NCI-H2227 (cell line): ENCODE measurements around the gene GPER1.

ENCODE experiments used
- DNase-seq: peaks from one replicate; lab custom pipeline; 2025; ENCODE audit not compliant: unreplicated experiment; lab: John Stamatoyannopoulos, UW

Gene GPER1

DNA sequence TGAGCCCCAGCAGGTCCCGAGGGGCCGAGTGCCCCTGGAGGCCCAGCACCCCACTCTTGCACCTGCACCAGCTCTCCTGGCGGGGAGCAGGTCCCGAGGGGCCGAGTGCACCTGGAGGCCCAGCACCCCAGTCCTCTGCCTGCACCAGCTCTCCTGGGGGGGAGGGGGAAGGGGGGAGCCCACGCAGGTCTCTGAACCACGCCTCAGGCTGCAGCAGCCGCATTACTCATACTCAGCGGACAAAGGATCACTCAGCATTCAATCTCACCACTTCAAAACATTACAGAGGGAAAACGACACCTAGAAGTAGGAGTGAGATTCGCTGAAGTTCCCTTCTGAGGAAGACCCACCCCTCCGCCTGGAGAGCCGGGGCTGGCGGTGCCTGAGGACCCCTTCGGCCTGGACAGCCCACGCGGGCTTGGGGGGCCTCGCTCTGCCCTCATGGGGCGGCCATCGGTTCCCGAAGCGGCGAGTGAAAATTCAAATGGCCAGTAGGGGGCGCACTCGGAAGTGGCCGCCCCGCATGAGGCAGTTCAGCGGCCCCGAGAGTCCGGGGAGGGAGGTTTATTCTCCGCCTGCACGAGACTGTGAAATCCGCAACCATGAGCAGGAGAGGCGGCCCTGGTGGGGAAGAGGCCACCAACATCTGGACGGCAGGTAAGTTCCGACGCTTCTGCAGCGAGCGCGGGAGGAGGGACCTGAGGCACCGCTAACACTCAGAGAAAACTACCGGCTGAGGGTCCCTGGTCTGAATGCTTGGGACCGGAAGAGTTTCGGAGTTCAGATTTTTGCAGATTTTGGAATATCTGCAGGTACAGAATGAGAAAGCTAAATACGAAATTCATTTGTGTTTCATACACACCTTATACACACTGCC is 1.1 kb upstream of the GPER1 start:
- peak; percentile 77 for DNase-seq

DNA sequence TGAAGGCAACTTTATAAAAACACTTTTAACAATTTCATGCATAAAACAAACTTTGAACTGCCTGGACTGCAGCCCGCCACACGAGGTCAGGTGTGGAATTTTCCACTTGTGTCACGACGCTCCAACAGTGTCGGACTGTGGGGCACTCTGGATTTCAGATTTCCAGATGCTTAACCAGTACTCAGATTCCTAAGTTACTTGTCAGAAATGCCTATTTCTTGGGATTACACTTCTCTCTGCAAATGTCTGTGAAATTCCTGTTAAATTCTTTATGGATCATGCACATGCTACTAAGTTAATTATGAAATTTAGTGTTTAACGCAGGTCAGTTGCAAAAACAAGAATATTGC is 473 bp upstream of the GPER1 start:
- DNase-seq, result no peak

DNA sequence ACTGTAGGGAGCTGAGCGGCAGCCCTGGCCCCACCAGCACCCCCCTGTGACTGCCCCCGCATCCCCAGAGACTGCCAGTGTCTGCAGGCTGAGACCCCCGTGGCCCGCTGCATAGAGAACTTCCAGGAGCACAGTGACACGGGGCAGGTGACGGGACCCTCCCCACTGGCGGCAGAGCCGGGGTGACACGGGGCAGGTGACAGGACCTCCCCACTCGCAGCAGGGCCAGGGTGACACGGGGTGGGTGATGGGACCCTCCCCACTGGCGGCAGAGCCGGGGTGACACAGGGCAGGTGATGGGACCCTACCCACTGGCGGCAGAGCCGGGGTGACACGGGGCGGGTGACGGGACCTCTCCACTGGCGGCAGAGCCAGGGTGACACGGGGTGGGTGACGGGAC is 2.3 kb downstream of the GPER1 start:
- DNase-seq, result no peak

DNA sequence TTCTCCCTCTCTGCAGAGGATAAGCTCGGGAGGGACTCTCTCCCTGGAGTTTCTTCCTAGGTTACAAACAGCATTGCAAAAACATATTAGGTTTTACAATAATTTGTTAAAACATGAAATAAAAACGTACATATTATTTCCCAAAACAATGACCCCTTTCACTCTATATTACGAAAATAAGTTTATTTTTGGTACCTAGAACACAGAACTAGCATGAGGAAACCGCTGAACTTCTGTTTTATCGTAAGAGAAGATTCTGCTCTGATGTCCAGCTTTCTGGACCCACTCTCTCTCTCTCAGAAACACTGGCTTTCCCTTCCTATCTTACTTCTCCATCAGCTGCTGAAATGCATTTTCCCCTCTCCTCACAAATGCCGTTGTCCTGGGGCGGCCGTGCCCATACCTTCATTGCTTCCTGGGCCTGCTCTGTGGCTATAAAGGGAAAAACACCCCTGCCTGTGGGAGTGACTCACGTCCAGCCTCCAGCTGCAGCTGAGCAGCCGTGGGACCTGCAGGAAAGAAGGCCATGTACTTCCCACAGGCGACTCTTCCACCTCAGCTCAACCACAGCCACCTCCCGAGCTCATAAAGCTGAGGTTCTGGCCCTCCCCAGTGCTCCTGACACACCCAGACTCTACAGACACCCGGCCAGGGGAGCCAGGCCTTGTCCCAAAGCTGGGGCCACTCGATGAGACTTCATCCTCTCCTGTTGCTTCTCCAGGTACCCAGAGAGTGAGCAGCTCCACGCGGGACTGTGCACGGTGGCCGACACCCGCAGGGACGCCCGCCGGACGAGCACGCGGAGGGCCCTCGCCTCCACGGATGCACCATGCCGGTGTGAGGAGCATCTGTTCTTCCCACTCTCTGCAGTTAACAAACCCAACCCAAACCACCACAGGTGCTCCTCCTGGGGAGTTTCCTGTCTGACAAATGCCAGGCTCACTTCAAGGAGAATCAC is 3.1 kb downstream of the GPER1 start:
- DNase-seq, result no peak

DNA sequence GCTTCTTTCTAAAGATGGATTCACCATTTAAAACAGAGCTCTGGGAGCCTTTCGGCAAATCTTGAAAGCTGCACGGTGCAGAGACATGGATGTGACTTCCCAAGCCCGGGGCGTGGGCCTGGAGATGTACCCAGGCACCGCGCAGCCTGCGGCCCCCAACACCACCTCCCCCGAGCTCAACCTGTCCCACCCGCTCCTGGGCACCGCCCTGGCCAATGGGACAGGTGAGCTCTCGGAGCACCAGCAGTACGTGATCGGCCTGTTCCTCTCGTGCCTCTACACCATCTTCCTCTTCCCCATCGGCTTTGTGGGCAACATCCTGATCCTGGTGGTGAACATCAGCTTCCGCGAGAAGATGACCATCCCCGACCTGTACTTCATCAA is 3.7 kb downstream of the GPER1 start:
- no peak for DNase-seq

DNA sequence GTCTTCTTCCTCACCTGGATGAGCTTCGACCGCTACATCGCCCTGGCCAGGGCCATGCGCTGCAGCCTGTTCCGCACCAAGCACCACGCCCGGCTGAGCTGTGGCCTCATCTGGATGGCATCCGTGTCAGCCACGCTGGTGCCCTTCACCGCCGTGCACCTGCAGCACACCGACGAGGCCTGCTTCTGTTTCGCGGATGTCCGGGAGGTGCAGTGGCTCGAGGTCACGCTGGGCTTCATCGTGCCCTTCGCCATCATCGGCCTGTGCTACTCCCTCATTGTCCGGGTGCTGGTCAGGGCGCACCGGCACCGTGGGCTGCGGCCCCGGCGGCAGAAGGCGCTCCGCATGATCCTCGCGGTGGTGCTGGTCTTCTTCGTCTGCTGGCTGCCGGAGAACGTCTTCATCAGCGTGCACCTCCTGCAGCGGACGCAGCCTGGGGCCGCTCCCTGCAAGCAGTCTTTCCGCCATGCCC is 4.3 kb downstream of the GPER1 start:
- DNase-seq, result no peak

DNA sequence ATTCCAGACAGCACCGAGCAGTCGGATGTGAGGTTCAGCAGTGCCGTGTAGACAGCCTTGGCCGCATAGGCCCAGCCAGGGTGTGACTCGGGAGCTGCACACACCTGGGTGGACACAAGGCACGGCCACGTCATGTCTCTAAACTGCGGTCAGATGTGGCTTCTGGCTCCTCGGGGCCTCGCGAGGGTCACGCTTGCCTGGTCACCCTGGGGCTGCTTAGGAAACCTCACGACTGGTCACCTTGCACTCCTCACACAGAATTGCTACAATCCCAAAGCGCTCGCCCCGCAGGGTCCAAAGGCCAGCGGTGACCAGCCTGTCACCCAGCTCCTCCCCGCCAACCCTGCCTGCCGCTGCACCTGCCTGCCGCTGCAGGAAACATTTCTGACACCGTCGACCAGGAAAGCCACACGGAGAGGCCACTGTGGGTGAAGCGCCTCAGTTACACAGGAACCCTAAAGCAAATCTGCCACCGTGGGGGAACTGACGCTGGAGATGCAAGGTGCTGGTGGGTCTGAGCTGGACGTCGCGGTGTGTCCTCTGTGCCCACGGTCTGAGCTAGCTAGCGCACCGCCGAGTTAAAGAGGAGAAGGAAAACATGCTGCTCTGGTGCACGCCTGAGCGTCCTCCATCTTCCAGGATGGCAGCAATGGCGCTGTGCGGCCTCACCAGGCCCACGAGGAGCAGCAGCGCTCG is 5.0 kb downstream of the GPER1 start:
- DNase-seq, result no peak

DNA sequence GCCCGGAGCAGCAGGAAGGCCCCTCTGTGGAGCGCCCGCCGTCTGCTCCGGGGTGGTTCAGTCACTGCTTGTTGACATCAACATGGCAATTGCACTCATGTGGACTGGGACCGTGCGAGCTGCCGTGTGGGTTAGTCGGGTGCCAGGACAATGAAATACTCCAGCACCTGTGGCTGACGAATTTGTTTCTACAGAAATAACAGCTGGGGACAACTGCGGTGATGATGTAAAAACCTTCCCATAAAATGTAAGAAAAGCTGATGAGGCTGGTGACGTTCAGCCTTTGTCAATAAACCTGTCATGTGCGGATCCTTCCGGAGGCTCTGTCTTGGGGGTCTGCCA is 5.6 kb downstream of the GPER1 start:
- no peak for DNase-seq

DNA sequence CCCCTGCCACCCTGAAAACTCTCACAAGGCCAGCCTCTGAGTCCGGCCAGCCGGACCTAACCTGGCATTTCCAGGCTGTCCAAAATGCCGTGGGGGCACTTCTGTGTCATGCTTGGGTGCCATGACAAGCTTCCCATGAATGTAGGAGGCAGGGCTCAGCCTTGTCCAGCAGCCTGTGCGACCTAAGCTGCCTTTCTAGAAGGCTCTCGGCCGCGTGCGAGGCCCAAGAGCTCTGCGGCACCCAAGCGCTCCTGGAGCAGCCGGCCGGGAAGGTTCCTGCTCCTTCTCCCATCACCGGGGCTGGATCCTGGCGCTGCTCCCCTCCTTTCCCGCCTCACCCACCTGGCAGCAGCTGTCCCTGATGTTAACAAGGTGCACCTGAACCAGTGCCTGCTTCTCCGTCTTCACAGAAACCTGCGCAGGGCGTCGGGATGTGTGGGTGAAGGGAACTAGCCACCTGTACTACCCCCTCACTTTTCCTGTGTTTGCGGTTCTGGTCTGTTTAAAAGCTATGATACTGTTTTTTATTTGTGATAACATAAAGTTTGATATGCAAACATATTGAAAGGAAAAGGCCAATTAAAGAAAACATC is 6.1 kb downstream of the GPER1 start:
- DNase-seq, result no peak

DNA sequence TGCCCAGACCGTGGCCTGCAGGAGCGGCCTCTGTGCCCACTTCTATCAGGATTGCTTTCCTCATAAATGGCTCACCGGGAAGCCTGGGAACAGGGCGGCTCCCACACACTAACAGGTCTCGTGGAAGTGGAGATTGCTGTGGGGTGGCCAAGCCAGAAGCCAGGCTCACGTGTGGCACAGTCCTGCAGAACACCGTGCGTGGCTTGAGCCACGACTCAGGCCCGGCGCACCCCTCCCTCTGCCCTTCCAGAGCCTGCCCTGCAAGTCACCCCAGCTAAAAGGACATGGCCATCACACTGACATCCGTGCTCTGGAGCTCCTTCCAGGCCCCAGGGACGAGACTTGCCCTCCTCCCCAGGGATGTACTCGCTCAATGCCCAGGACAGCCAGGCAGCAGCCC is 7.0 kb downstream of the GPER1 start:
- DNase-seq, result no peak

DNA sequence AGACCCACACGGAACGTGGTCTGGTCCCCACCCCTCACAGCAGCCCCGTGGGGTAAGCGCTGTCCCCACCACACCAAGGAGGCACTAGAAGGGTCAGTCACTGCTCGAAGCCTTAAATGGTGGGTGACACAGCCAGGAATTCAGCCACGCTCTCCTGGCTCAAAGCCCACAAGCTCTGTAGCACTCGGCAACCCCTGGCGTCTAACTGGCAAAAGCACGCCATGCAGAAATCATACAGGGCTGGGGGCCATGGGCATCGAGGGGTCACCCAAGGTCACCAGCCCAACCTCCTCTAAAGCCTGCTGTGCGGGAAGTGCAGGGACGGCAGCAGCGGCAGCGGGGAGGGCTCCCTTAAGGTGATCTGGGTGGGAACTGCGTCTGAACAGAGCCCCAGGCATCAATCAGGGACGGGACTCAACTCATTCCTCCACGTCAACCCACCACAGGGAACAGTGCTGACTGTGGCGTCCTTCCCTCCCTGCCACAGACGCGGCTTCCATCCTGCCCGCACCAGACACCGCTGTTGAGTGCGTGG is 7.8 kb downstream of the GPER1 start:
- peak; percentile 33 for DNase-seq

DNA sequence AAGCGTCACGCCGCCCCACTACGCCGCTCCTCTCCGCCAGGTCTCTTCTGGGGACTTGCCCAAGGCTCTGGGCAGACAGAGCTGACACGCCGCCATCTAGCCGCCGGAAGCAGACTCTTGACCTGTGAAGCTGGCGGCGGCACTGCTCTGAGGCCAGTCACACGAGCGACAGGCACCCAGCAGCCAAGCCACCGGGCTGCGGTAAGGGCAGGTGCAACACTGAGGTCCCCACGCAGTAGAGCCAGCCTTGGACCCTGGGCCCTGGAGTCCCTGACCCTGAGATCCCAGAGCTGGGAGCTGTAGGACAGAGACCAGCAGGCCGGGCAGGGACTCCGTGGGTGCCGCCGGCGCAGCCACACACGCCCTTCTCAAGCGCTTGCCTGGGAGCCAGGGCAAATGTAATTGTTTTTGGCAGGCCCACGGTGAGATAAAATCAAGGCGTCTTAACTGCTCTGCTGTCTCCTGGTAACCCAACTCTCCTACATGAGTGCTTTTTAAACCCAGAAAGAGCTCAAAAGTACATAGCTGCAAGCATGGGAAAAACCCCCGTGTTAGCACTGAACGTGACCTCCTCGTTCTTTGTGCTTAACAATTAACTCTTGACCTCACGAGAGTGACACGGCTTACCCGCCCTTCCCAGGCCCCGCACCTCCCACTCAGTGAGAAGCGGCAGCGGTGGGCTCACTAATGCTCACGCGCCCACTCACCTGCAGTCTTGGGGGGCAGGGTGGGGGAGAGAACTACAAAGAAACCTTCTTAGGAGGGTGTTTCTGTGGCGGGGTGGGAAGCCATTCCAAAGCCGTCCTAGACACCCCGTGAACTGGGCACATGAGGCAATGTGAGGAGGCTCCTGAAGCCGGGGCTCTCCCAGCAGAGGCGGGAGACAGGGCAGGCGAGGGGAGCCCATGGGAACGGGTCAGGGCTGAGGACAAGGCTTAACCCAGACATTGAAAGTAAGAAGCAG is 8.5 kb downstream of the GPER1 start:
- peak; percentile 14 for DNase-seq

DNA sequence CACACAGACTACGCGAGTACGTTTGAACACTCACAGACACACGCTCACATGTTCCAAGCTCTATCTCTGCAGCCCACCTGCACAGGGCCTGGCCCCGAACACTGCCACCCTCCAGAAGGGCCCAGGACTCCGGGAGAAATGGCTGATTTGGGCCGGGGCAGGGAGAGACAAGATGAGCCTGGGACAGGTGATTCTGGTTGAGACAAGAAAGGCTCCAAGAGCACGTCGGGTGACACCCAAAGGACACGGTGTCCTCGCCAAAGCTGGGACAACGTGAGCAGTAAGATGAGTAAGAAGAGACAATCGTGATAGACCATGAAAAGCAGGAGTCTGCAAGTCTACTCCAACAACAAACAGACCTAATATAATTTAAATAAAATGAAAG is 9.2 kb downstream of the GPER1 start:
- DNase-seq, result no peak

DNA sequence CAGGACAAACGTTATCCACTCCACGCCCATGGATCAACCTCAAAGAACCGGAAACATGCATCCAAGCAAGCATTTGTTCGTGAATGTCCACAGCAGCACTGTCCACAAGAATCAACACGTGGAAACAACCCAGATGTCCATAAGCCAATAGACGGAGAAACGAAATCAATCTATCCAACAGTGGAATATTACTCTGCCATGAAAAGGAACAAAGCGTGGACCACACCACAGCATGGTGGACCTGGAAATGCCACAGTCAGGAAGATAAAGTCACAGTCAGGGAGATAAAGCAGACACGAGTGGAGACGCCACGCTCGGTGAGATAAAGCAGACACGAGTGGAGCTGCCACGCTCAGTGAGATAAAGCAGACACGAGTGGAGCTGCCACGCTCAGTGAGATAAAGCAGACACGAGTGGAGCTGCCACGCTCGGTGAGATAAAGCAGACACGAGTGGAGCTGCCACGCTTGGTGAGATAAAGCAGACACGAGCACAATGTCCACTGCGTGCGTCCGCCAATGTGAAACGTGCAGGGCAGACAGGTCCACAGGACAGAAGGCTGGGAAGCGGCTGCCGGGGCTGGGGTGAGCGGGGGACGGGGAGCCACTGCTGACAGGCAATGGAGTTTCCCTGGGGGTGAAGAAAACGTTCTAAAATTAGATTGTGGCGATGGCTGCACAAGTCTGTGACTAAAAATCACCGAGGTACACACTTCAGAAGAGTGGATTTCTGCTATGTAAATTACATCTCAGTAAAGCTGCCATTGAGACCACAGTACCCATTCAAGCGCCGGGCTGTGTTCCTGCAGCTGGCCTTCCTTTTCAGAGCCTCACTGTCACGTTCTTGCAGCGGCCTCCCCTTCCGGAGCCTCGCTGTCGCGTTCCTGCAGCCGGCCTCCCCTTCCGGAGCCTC is 10.6 kb downstream of the GPER1 start:
- no peak for DNase-seq

DNA sequence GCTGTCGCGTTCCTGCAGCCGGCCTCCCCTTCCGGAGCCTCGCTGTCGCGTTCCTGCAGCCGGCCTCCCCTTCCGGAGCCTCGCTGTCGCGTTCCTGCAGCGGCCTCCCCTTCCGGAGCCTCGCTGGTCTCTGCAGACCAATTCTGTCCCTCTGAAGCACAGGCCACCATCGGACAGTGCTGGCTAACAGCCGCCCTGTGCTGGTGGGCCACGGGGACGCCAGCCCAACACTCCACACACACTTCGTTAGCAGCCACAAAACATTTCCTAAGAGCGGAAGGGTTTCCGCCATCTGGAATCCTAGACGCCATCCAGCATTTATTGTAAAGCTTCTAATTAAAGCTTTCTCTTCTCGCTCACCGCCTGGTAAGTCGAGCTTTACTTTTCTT is 11.2 kb downstream of the GPER1 start:
- DNase-seq, result no peak

DNA sequence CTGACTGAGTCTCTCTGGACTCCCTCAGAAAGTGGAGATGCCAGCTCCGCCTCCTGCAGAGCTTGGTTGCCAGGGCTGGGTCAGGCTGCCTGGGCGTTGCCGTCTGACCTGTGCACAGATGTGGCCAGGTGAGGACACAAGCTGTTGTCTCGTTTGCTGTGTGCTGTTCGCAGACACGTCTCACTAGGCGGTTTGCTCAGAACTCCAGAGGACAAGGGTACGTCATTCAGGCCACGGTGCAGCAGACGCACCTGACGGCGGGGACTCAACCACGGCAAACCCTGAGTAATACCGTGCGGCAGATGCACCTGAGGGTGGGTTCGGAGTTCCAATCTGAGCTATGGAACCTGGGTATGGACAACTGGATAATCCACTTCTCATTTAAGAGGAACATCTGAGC is 11.7 kb downstream of the GPER1 start:
- no peak for DNase-seq

DNA sequence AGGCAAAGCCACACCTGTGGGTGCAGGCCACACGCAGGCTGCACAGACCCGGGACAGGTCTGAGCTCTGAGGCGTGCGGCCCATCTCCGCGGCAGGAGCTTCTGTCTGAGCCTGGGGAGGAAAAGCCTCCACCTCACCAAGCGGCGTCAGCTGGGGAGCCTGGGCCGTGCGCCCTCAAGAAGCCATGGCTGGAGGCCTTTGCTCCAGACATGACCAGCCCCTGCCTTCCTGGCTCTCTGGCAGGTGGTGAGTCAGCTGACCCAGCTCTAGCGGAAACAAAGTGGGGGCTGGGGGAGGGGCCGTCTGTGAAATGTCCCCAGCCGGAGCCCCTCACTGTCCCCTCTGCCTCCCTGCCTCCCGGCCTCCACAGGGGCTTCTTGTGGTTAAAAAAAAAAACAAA is 12.5 kb downstream of the GPER1 start:
- DNase-seq, result no peak

DNA sequence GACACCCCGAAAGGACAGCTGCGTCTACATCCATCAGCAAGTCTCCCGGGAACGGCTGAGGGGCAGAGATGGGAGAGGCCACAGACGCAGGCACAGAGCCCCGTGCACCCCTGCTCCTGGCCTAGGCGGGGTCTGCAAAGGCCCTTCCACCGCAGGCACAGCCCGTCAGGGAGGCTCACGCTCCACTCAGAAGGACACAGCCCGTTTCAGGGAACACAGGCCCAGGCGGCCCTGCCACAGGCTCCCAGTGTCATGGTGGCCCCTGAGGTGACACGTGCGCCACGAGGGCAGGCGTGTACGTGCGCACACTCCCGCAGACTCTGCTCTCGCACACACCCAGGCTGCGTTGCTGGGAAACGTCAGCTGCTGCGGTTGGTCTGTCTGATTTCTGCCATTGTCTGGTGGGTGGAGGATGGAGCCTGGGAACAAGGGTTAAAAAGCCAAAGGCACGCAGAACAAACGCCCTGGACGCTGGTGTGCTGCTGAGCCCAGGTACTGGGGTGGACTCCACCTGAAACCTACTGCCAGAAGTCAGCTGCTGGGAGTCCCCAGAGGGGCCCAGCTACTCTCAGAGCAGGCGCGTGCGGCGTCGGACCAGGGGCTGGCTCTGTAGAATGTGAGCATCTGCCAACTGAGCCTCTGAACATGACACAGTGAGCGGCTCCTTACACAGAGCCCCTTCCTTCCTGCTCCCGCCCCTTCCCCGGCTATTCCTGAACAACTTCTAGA is 13.1 kb downstream of the GPER1 start:
- DNase-seq, result no peak
